ENCODE measurements around the gene PRKAG2.
"Not testable (repeated sequence)": the region's sequence is repeated elsewhere in the genome, so short reads cannot be mapped to it uniquely, and the experiment has no call there.

Gene PRKAG2

GRCh38 chr7:151568956-151569940 lies 307.7 kb downstream of the PRKAG2 start:
- no peak for DNase-seq

GRCh38 chr7:151566897-151567320 lies 310.0 kb downstream of the PRKAG2 start:
- DNase-seq, result no peak

DNA sequence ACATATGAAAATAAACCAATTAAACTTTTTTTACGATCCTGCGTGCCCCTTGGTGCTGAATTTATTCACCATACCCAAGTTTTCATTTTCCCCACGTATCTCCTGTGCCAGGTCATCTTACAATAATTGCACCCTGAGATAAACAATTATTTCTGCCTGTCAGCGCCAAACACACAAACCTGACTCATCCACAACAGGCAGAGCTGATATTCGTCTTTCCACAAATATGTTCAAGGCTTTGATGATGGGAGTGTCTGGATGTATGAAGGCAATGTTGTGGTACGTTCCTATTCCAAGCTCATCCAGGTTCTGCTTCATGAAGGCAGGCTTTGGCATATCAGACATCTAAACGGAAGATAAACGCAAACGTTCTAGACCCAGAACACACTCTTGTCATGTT lies 311.4 kb downstream of the PRKAG2 start:
- no peak for DNase-seq

DNA sequence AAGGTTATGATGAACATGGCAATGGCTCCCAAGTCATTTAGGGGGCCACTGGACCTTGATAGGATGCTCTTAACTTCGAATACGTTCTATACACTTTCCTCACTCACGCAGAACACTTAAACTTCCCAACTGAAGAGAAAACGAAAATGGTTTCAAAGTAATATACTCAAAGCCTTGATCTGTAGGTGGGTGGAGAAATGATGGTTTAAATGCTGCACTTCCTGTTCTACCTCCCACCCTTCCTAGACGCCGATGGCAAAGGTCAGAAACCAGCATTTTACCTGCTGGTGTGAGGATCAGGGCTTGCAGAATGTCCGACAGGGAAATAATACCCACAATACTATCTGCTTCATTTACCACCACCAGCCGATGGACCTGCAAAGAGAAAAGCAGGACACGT lies 316.7 kb downstream of the PRKAG2 start:
- no peak for DNase-seq

GRCh38 chr7:151559557-151560183 lies 317.2 kb downstream of the PRKAG2 start:
- DNase-seq, result no peak

DNA sequence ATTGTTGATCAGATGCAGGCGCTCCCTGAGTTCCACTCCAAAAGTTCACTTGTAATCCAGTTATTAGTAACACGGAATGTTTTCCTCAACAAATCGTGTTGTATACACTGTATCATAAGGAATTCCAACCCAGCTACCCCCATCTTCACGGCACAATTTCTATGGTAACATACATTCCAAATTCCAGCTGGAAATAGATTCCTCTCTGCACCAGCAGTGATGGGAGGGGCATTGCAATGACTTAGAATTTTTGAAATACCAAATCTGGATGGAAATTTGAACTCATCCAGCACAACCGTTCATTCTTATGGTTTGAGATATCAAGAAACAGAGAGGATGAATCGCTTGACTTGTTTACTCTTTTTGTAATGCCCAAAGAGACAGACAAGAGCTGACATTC lies 318.3 kb downstream of the PRKAG2 start:
- no peak for DNase-seq

GRCh38 chr7:151556592-151556991 lies 320.3 kb downstream of the PRKAG2 start:
- DNase-seq, result no peak

- DNase-seq, result no peak
These were observed 323.6 kb downstream of the PRKAG2 start for GRCh38 chr7:151553356-151553755.

DNA sequence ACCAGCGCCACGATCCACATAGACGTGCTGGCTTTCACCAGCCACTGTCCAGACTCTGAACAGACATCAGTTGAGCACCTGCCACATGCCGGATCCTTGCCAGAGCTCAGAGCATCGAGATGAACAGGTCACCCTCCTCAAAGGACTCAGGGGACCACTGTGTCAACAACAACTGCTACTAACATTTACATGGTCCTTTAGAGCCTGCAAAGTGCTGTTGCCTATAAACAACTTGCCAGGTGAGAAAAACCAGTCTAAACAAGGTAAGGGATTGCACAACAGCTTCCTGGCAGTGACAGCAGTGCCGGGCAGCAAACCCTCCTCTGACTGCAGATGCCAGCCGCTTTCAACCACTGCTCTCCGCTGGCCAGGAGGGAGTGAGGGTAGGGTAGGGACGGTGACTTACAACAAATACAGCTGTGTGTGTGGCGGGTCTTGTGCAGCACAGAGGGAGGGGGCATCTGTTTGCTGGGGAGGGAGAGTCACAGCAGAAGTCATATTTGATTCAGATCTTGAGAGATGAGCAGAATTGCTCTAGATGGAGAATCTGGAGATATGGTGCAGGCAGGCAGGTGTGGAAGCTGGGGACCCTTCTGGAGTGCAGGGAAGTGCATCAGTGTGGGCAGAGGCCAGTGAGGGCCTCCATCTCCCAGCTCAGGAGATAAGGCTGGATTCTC lies 324.4 kb downstream of the PRKAG2 start:
- no peak for DNase-seq

DNA sequence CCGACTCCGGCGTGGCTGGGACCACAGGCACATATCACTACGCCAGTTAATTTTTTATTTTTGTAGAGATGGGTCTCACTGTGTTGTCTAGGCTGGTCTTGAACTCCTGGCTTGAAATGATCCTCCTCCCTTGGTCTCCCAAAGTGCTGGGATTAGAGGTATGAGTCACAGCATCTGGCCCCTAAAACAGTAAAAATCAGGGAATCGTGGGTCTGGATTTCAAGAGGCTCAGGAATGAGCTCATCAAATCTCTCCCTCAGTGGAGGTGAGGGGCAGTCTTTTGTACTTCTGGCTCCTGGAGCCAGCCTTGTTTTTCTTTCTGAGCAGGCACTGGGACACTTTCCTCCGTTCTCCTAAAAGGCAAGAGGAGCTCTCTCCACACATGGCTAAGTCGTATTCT lies 325.1 kb downstream of the PRKAG2 start:
- DNase-seq, result no peak

DNA sequence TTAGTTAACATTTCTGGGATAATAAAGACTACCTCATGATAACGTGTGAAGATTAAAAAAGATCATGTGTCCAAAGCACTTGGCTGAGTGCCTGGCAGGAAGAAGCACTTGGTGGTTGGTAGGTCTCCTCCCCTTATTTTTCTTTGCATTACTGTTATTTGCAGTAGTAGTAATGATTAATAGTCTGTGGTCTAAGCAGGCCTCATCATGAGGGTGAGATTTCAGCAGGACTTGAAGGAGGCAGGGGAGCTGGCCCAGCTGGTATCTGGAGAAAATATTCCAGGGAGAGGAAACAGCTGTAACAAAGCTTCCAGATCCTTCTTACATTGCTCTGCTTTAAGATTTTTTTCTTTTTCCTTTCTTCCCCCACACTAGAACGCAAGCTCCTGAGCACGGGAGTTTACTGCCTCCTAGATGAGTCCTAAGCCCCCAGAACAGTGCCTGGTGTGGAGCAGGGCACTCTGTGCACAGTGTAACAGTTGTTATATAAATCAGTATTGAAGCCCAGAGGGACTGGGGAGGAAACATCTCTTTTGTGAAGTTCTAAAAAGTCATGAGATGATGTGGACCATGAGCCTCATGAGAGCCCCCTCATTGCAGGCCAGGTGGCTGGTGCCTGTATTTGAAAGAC lies 326.1 kb downstream of the PRKAG2 start:
- no peak for DNase-seq

DNA sequence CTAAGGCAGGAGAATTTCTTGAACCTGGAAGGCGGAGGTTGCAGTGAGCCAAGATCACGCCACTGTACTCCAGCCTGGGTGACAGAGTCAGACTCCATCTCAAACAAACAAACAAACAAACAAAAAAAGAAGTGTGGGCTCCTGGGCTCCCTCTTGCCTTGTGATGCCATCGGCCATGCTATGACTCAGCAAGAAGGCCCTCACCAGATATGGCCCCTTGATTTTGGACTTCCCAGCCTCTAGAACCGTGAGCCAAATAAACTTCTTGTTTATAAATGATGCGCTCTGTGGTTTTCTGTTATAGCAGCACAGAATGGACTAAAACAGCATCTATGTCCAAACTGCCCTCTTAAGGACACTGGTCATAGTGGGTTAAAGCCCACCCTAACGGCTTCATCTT lies 327.3 kb downstream of the PRKAG2 start:
- no peak for DNase-seq

- no peak for DNase-seq
These were observed 327.8 kb downstream of the PRKAG2 start for GRCh38 chr7:151549083-151549482.

GRCh38 chr7:151544183-151544582 lies 332.7 kb downstream of the PRKAG2 start:
- DNase-seq, result no peak

DNA sequence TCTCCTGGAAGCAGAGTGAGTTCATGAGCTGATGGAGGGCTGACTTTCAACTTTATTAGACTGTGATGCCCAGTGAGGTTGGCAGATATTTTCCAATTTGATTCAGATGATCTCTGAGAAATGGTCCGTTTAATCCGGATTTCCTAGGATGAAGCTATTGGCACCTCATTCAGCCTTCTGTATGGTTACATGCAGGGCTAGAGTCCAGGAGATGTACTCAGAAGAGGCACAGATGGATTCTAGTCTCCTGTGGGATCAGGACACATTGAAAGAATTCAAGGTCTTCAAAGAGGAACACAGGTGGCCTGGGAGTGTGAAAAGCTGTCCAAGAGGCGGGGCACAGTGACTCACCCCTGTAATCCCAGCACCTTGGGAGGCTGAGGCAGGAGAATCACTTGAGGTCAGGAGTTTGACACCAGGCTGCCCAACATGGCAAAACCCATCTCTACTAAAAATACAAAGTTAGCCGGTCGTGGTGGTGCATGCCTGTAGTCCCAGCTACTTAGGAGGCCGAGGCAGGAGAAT lies 334.2 kb downstream of the PRKAG2 start:
- no peak for DNase-seq

DNA sequence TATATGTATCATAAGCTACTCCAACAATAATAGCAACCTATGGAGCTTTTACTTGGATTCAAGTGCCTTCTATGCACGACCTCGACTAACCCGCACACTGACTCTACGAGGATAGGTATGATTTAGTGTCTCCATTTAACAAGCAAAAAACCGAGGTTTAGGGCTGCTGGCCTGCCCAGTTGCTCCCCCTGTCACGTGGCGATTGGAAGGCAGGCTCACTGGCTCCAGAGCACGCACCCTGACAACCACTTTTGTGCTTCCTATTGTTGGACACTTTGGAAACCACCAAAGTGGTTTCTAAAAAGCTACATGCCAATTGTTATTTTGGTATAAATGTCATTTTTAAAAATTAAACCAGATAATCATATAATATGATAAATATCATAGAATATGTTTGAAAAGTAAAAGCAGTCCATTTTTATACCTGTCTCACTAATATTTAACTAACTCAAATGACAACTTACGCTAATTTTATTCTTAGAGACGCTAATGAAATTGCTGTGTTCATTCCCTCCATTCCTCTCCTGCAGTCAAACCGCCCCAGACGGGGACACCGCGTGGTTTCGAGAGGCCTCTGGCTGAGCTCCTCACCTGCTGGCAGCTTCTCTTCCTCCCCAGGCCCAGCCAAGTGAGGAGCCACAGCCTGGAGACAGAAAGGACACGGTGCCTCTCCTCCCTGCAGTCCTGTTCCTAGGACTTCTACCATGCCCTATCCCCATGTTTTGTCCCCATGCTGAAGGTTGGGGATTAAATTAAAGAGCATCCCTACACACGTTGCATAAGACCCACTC lies 335.0 kb downstream of the PRKAG2 start:
- DNase-seq, result no peak

DNA sequence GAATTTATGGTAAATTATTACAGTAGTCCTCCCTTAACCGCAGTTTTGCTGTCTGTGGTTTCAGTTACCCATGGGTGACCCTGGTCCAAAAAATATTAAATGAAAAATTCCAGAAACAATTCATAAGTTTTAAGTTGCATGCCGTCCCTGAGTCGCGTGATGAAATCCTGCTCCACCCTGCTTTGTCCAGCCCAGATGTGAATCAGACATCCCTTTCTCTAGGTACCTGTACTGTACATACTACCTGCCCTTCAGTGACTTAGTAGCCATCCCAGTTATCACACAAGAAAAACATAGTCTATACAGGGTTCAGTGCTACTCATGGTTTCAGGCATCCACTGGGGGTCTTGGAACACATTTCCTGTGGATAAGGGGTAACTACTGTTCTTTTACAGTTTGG lies 336.8 kb downstream of the PRKAG2 start:
- no peak for DNase-seq

DNA sequence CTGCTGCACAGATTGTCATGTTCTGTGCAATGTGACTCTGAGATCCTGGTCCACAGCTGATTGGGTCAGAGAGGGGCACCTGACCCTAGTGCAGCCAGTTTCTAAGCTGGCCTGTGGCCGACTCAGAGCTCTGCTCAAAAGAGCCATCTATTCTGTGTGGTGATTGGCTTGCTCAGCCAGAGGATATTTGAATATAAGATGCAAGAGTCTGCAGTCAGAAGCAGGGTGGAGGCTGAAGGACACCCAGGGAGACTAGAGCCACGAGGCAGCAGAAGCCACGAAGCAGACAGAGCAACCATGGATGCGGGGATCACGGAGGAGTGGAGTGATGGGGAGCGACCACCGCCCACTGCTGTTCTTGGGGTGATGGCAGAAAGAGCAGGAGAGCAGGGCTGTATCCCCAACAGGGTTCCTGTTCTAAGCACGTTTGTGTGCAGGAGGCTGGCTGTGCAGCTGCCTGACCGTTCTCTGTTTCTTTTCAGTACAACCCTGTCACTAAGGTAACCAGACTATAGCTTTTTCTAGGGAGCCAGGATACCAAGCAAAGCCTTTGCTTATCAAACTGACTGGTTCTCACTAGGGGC lies 337.7 kb downstream of the PRKAG2 start:
- no peak for DNase-seq

DNA sequence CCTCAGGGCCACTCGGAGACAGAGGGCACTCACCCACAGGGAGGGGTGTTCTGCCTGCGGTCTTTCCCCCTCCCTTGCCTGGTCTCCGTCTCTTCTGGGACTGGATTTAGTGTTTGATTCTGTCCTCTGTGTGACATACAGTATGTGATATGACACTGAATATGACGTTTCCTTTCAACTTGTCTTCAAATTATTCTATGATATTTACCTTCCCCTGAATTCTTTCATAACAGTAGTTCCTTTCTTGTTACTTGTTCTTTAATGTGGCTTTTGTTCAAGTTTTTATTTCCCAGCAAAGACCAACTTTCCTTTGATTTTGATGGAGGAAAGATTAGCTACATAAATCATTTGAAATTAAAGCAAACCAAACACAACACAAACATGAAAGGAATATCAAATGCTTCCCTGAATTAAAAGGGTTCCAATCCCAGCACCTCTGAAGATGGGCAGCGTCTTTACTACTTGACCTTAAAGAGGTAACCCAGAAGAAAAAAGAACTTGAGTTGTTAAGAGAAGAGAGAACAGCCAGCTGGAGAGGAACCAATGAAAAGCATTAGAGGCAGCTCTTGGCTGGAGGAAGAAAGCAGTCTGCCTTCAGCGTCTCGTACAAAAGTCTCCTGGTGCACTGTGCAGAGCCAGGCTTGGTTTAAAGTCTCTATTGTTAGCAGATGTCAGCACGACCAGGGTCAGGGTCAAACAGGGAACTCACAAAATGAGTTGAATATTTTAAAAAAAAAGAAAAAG lies 338.9 kb downstream of the PRKAG2 start:
- no peak for DNase-seq

- not testable (repeated sequence) for DNase-seq
These were observed 340.7 kb downstream of the PRKAG2 start for GRCh38 chr7:151536178-151536577.

DNA sequence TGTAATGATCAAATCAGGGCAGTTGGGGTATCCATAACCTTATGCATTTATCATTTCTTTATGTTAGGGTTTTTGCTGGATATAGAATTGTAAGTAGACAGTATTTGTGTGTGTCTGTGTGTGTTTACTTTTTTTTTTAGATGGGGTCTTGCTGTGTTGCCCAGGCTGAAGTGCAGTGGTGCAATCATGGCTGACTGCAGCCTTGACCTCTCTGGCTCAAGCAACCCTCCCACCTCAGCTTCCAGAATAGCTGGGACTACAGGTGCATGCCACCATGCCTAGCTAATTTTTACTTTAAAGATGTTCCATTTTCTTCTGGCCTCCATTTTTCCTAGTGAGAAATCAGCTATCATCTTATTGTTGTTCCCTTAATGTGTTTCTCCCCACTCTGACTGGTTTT lies 347.1 kb downstream of the PRKAG2 start:
- DNase-seq, result no peak
